Panc1 (cell line): ENCODE measurements around the gene EQTN. TPM values are rescaled to one million over a fixed set of nuclear protein-coding genes. Genes with fewer than 3 reads are reported as not detected.

Experiments used
- ATAC-seq: fragments of 200-7000 bp; cut with Tn5 transposase; 2 replicates; pipeline ENCODE4 v1.9.1; 2020; ENCODE audit warnings: mild to moderate bottlenecking, moderate library complexity
- BruUV-seq: library from RNA; stranded (reverse); fragments of 400-500 nt; replicated peaks from 2 replicates; lab custom pipeline; 2021; lab: Mats Ljungman, UMichigan
- CTCF ChIA-PET: fragments of 300-600 bp; sonication (Branson Sonifier 250); formaldehyde crosslinking; loops from one replicate; lab custom pipeline; 2022; ENCODE audit warnings: antibody characterized with exemption; lab: Charles Lee
- POLR2A ChIA-PET: fragments of 300-600 bp; sonication (Branson Sonifier 250); formaldehyde crosslinking; loops from one replicate; lab custom pipeline; 2022; ENCODE audit warnings: antibody characterized with exemption; lab: Charles Lee
- DNase-seq: peaks from one replicate; pipeline ENCODE4 v3.0.0-alpha.2; 2010; ENCODE audit warnings: low read depth, low spot score
- H3K27ac ChIP-seq: 2 replicates; pipeline ENCODE4 v1.5.1; 2011; ENCODE audit warnings: mild to moderate bottlenecking, low read length, inconsistent platforms
- H3K27me3 ChIP-seq: fragments of 200-500 bp; sonication (Bioruptor generic); 2 replicates; pipeline ENCODE4 v1.6.0; 2014; ENCODE audit warnings: low read length, inconsistent platforms; ENCODE audit not compliant: control insufficient read depth, insufficient read depth
- H3K36me3 ChIP-seq: fragments of 200-500 bp; sonication (Bioruptor generic); 2 replicates; pipeline ENCODE4 v1.5.1; 2014; ENCODE audit warnings: inconsistent platforms, mild to moderate bottlenecking, low read length, moderate library complexity; ENCODE audit not compliant: control insufficient read depth, insufficient read depth
- H3K4me1 ChIP-seq: 2 replicates; pipeline ENCODE4 v1.5.1; 2011; ENCODE audit warnings: inconsistent platforms, mild to moderate bottlenecking, low read length, moderate library complexity; ENCODE audit not compliant: control insufficient read depth, insufficient read depth
- H3K4me3 ChIP-seq, 2 experiments: 2 replicates each; pipeline ENCODE4 v1.5.1; 2011 to 2012; ENCODE audit warnings: low read depth in 2 of 2, low read length in 2 of 2, mild to moderate bottlenecking in 2 of 2, inconsistent platforms in 1 of 2, moderate library complexity in 1 of 2
- H3K9me3 ChIP-seq: fragments of 200-500 bp; sonication (Bioruptor generic); 2 replicates; pipeline ENCODE4 v1.5.1; 2014; ENCODE audit warnings: low read depth, mild to moderate bottlenecking, inconsistent platforms, low read length, moderate library complexity; ENCODE audit not compliant: control insufficient read depth, insufficient read depth
- POLR2AphosphoS5 ChIP-seq: IDR thresholded peaks from 2 replicates; pipeline ENCODE4 v1.6.1; 2012; ENCODE audit warnings: mild to moderate bottlenecking, low read depth, low read length, moderate library complexity
- SIN3A ChIP-seq: IDR thresholded peaks from 2 replicates; pipeline ENCODE4 v1.6.1; 2012; ENCODE audit warnings: low read depth, mild to moderate bottlenecking, low read length, moderate library complexity, borderline replicate concordance; ENCODE audit not compliant: insufficient read depth
- TCF7L2 ChIP-seq: IDR thresholded peaks from 2 replicates; pipeline ENCODE4 v1.6.1; 2011; ENCODE audit warnings: mild to moderate bottlenecking, low read depth, low read length, inconsistent platforms
- in situ Hi-C: cut with HindIII; loops from 2 replicates; pipeline ENCODE4 v1.10.0; 2016; ENCODE audit warnings: low sequenced_read_pairs, low pct_unique_long_range_greater_than_20kb
- intact Hi-C: fragments of 100-400 bp; cut with micrococcal nuclease; formaldehyde crosslinking; loops from one replicate; pipeline ENCODE4 v1.10.0; 2022; ENCODE audit not compliant: unreplicated experiment
- total RNA-seq: library from RNA; stranded (reverse); gene quantifications from one replicate; pipeline ENCODE4 v1.2.1, GENCODE V29; 2021; ENCODE audit not compliant: unreplicated experiment
- TF ChIP-seq, protein P1 (sequence below), 2 experiments: IDR thresholded peaks; 2 replicates each; pipeline ENCODE4 v1.6.1; 2011 to 2012; ENCODE audit warnings: low read depth in 2 of 2, control low read depth in 1 of 2, low read length in 1 of 2, mild to moderate bottlenecking in 1 of 2, moderate library complexity in 1 of 2; ENCODE audit not compliant: insufficient read depth in 1 of 2
- TF ChIP-seq, protein P2 (sequence below): fragments of 450-650 bp; IDR thresholded peaks from 2 replicates; pipeline ENCODE4 v1.5.1; 2017; ENCODE audit warnings: mild to moderate bottlenecking

The EQTN gene
- total RNA-seq, 1 experiment from 2014 or later = not detected

DNA sequence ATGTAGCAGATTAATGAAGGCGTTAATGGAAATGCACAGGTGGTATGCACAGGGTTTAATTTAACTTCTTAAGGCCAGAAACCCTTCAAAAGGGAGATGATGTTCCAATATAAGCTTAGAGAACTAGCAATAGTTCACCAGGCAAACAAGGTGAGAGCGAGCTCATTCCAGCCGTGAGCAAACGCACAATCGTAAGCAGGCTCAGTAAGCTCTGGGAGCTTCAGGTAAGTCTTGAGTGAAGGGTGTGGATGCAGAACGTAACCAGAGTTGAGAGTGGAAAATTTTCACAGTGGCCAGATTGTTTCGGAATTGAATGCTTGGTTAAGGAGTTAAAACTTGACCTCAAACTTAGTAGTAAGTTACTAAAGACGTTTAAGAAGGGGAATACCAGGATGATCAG, 5.7 kb downstream of the EQTN start:
- ATAC-seq = no peak
- H3K27ac ChIP-seq = no peak overlapping the region
- intact Hi-C loops = no loop called here
- no peaks in the 10 kb centered on the region for H3K4me1 ChIP-seq
- no peak overlapping the region for H3K4me3 ChIP-seq
- in situ Hi-C loops = no loop called here
- ChIA-PET CTCF (no interaction called here), POLR2A (no interaction called here)
- no peaks in the 10 kb centered on the region for H3K36me3 ChIP-seq
- TF ChIP-seq, protein P1, sequence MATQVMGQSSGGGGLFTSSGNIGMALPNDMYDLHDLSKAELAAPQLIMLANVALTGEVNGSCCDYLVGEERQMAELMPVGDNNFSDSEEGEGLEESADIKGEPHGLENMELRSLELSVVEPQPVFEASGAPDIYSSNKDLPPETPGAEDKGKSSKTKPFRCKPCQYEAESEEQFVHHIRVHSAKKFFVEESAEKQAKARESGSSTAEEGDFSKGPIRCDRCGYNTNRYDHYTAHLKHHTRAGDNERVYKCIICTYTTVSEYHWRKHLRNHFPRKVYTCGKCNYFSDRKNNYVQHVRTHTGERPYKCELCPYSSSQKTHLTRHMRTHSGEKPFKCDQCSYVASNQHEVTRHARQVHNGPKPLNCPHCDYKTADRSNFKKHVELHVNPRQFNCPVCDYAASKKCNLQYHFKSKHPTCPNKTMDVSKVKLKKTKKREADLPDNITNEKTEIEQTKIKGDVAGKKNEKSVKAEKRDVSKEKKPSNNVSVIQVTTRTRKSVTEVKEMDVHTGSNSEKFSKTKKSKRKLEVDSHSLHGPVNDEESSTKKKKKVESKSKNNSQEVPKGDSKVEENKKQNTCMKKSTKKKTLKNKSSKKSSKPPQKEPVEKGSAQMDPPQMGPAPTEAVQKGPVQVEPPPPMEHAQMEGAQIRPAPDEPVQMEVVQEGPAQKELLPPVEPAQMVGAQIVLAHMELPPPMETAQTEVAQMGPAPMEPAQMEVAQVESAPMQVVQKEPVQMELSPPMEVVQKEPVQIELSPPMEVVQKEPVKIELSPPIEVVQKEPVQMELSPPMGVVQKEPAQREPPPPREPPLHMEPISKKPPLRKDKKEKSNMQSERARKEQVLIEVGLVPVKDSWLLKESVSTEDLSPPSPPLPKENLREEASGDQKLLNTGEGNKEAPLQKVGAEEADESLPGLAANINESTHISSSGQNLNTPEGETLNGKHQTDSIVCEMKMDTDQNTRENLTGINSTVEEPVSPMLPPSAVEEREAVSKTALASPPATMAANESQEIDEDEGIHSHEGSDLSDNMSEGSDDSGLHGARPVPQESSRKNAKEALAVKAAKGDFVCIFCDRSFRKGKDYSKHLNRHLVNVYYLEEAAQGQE (IDR thresholded peaks at IDR 0.05; ENCODE audit: insufficient read depth in 1 of 2, low read depth in 2 of 2, low read length in 1 of 2) = no peak
- TF ChIP-seq POLR2AphosphoS5 = no peak
- TF ChIP-seq, protein P2, sequence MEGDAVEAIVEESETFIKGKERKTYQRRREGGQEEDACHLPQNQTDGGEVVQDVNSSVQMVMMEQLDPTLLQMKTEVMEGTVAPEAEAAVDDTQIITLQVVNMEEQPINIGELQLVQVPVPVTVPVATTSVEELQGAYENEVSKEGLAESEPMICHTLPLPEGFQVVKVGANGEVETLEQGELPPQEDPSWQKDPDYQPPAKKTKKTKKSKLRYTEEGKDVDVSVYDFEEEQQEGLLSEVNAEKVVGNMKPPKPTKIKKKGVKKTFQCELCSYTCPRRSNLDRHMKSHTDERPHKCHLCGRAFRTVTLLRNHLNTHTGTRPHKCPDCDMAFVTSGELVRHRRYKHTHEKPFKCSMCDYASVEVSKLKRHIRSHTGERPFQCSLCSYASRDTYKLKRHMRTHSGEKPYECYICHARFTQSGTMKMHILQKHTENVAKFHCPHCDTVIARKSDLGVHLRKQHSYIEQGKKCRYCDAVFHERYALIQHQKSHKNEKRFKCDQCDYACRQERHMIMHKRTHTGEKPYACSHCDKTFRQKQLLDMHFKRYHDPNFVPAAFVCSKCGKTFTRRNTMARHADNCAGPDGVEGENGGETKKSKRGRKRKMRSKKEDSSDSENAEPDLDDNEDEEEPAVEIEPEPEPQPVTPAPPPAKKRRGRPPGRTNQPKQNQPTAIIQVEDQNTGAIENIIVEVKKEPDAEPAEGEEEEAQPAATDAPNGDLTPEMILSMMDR = no peak
- no peak for TF ChIP-seq SIN3A
- no peak for TF ChIP-seq TCF7L2
- no peaks in the 10 kb centered on the region for H3K9me3 ChIP-seq
- no peaks in the 10 kb centered on the region for H3K27me3 ChIP-seq
- no TSS peak for BruUV-seq
- no peak for DNase-seq

DNA sequence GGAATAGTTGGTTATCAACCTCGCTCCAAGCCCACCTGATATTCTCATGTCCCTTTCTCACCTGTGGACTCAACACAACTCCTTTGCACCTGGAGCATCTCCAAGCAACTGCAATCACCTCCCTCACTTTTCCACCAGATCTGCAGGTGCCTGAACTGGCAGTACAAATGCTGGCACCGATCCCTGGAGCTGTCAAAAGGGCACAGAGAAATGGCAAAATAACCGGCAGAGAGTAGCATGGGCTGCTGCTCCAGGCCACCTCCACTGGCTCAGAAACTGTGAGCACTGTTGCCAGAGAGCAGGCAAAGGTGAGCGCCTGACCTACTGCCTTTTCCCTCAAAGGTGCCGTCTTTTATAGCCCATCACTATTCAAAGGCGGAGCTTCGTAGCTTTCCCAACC, 14.7 kb downstream of the EQTN start:
- intact Hi-C loops = no loop called here
- no peaks in the 10 kb centered on the region for H3K36me3 ChIP-seq
- H3K27ac ChIP-seq = no peak overlapping the region
- ATAC-seq = no peak
- TF ChIP-seq TCF7L2 (no peak), SIN3A (no peak), POLR2AphosphoS5 (no peak)
- TF ChIP-seq, protein P2 = no peak
- TF ChIP-seq, protein P1 (IDR thresholded peaks at IDR 0.05; ENCODE audit: insufficient read depth in 1 of 2, low read depth in 2 of 2, low read length in 1 of 2) = no peak
- ChIA-PET CTCF (no interaction called here), POLR2A (no interaction called here)
- in situ Hi-C loops = no loop called here
- no peaks in the 10 kb centered on the region for H3K4me1 ChIP-seq
- H3K4me3 ChIP-seq = no peak overlapping the region
- H3K27me3 ChIP-seq = no peaks in the 10 kb centered on the region
- BruUV-seq = no TSS peak
- no peak for DNase-seq
- H3K9me3 ChIP-seq = no peaks in the 10 kb centered on the region
